A172 (cell line): ENCODE data around the gene SMIM27. TPM values are rescaled to one million over a fixed set of nuclear protein-coding genes. Genes with fewer than 3 reads are reported as not detected.

Source experiments
- DNase-seq: peaks from one replicate; pipeline ENCODE4 v3.0.0-alpha.2; 2015; ENCODE audit warnings: low spot score
- total RNA-seq: library from RNA; depleted of rRNA; stranded (reverse); fragments of >200 nt; shearing (Covaris generic); gene quantifications from 2 replicates; pipeline ENCODE4 v1.2.3, GENCODE V29; 2014

SMIM27 gene
- total RNA-seq, 1 experiment from 2014 or later, result 1.2 TPM

GRCh38 chr9:32554591-32554990 lies 2.5 kb downstream of the SMIM27 start:
- no peak for DNase-seq

- no peak for DNase-seq
Observed at GRCh38 chr9:32558408-32558934, 6.3 kb downstream of the SMIM27 start.

DNA sequence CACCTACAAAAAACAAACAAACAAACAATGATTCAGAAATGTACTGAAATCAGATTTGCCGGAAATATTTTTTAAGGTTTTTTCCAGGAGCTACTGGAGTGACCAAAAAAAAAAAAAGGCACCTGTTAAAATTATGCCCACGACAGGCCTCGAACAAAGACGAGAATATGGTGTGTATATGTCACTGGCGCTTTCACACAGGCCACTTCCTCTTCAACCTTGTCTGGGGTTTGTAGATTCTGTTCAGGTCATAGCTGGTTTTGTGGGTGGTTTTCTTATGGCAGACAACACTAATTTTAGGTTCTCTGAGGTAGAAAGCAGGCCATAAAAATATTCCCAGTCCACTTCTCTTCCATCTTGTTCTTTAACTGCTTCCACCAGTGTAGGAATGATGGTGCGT lies 13.8 kb downstream of the SMIM27 start:
- DNase-seq, result no peak

GRCh38 chr9:32566770-32567169 lies 14.6 kb downstream of the SMIM27 start:
- no peak for DNase-seq

- no peak for DNase-seq
Observed at GRCh38 chr9:32570262-32570661, 18.1 kb downstream of the SMIM27 start.

DNA sequence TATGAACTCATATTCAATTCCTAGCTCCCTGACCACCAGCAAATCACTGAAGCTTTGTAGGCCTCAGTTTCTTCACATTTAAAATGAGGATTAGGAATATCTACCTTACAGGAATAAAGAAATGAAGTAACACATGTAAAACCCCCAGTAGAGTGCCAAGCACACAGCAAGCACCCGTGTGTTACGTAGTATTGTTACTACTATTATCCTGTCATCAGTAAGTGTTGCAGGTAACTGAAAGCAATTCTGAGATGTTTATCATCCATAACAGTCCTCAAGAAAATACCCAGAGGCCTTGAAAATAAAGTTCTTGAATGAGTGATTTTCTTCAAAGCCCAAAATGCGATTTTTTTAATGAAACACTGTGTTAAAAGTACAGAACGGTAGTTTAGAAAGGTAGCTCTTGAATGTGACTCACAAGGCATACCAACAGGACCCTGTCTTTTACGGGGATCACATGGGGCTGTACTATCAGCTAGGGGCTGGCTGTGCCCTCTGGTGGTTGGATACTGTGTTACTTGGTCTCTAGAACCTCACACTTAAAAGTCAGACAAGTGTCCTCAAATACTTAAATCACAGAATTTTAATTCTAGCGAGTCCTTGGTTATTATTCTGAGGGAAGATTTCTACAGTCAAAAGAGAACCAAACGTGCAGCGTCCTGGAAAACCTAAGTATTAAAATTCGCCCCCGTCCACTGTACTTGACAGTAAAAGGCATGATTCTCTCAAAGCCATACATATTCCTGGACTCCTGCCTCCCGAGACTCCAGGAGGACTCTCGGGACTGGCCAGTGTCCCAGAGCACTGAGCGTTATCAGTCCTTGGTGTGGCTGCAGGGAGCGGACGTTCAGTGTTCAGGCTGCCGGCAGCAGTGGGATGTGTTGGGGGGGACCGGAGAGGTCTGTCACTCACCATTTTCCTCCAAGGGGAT lies 20.1 kb downstream of the SMIM27 start:
- peak; percentile 79 for DNase-seq

GRCh38 chr9:32572900-32573523 lies 20.9 kb downstream of the SMIM27 start, which contains the start of gene NDUFB6:
Gene NDUFB6 (minus strand): TSS chr9:32573159. CDS start chr9:32573060, 99 bp downstream.
- DNase-seq, result peak; percentile 83

GRCh38 chr9:32573821-32574220 lies 21.7 kb downstream of the SMIM27 start:
- DNase-seq, result no peak

- DNase-seq, result no peak
Observed at GRCh38 chr9:32574858-32575257, 22.7 kb downstream of the SMIM27 start.

DNA sequence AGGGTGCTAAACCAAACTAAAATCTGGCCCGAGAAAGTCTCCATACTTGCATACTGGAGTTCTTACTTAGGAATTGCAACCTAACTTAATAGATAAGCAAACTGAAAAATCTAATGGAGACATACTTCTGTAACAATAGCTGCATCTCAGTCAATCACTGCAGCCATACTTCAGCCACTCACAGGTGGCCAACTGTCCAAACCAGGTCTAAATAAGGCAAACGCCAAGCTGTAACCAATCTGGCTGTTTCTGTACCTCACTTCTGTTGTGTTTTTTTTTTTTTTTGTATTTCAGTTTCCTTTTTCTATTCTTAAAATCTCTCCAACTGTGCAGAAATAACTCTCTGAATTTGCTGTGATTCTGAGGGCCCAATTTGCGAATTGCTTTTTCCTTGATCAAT lies 25.2 kb downstream of the SMIM27 start:
- no peak for DNase-seq

DNA sequence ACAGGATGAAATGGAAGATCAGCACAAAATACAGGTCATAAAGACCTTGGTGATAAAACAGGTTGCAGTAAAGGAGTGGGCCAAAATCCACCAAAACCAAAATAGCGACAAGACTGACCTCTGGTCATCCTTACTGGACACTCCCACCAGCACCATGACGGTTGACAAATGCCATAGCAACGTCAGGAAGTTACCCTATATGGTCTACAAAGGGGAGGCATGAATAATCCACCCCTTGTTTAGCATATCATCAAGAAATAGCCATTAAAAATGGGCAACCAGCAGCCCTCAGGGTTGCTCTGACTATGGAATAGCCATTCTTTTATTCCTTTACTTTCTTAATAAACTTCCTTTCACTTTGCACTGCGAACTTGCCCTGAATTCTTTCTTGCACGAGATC lies 26.8 kb downstream of the SMIM27 start:
- DNase-seq, result no peak

GRCh38 chr9:32579706-32580331 lies 27.7 kb downstream of the SMIM27 start:
- peak; percentile 35 for DNase-seq

- DNase-seq, result no peak
Observed at GRCh38 chr9:32580631-32581300, 28.6 kb downstream of the SMIM27 start.

DNA sequence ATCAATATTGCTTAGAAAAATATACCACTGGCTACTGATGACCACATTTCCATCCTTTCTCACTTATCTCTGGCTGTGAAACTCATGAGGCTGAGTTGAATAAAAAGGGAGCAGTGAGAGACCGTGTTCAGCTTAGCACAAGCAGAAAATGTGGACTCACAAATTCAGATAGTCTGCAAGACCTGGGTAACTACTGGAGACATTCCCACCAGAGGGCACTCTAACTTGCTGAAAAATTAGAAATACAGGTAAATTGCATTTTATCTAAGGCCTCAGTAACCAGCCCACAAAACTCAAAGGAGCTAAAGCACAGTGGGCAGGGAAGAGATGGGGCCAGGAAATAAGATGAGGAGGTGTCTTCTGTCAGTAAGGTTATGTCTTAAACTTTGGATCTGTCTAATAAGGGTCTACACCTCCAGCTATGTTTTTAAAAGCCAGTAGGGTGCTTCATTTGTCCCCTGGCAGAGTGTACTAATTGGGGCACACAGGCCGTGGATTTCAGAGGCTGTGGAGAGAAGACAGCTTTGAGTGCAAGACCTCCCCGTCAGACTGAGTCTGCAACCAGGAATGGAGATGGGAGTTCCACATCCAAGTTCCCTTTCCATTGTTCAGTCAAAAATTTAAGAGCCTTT lies 29.5 kb downstream of the SMIM27 start:
- DNase-seq, result peak; percentile 61

DNA sequence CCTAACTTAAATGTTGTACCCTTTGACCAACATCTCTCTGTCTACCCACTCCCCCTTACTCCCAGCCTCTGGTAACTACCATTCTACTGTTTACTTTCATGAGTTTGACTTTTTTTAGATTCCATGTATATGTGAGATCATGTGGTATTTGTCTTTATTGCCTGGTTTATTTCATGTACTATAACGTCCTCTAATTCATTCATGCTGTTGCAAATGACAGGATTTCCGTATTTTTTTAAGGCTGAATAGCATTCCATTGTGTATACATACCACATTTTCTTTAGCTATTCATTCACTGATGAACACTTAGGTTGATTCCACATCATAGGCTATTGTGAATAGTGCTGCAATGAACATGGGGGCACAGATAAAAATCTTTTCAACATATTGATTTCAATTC lies 32.7 kb downstream of the SMIM27 start:
- no peak for DNase-seq

GRCh38 chr9:32587901-32588300 lies 35.8 kb downstream of the SMIM27 start:
- no peak for DNase-seq

DNA sequence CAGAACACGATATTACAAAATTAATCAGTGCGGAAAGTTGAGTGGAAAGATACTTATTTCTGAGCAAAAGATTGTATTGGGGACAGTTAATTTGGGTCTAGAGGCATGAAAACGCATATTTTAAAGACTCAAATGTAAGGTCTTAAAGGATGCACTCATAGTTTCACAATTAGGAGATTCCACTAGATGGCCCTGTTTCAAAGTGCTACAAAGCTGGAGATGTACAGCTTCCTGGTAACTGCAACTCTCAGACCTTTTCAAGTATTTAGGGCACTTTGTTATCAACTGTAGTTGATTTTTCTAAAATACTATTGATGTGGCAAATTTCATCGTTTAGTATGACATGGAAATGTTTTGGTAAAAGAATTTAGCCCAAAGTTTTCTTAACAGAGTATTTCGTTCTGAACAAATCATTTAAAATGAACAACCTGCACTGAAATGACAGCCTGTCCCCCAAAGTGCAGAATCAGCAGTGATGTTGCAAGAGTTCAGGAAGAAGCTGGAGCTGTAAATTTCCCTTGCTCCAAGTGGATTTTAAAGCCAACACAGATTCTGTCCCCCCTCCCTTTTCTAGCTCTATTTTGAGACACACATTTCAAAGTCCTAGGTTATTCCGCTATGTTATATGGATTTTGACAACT lies 37.1 kb downstream of the SMIM27 start:
- DNase-seq, result peak; percentile 62

- no peak for DNase-seq
Observed at GRCh38 chr9:32590476-32590875, 38.3 kb downstream of the SMIM27 start.

- peak; percentile 16 for DNase-seq
Observed at GRCh38 chr9:32590898-32591297, 38.8 kb downstream of the SMIM27 start.

GRCh38 chr9:32596096-32596865 lies 44.2 kb downstream of the SMIM27 start:
- DNase-seq, result no peak
